Measurements from ENCODE around the gene FBXL5.
A peak's percentile ranks its signal among the peaks of the same experiment; 100 is the strongest.

Gene FBXL5, protein sequence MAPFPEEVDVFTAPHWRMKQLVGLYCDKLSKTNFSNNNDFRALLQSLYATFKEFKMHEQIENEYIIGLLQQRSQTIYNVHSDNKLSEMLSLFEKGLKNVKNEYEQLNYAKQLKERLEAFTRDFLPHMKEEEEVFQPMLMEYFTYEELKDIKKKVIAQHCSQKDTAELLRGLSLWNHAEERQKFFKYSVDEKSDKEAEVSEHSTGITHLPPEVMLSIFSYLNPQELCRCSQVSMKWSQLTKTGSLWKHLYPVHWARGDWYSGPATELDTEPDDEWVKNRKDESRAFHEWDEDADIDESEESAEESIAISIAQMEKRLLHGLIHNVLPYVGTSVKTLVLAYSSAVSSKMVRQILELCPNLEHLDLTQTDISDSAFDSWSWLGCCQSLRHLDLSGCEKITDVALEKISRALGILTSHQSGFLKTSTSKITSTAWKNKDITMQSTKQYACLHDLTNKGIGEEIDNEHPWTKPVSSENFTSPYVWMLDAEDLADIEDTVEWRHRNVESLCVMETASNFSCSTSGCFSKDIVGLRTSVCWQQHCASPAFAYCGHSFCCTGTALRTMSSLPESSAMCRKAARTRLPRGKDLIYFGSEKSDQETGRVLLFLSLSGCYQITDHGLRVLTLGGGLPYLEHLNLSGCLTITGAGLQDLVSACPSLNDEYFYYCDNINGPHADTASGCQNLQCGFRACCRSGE

DNA sequence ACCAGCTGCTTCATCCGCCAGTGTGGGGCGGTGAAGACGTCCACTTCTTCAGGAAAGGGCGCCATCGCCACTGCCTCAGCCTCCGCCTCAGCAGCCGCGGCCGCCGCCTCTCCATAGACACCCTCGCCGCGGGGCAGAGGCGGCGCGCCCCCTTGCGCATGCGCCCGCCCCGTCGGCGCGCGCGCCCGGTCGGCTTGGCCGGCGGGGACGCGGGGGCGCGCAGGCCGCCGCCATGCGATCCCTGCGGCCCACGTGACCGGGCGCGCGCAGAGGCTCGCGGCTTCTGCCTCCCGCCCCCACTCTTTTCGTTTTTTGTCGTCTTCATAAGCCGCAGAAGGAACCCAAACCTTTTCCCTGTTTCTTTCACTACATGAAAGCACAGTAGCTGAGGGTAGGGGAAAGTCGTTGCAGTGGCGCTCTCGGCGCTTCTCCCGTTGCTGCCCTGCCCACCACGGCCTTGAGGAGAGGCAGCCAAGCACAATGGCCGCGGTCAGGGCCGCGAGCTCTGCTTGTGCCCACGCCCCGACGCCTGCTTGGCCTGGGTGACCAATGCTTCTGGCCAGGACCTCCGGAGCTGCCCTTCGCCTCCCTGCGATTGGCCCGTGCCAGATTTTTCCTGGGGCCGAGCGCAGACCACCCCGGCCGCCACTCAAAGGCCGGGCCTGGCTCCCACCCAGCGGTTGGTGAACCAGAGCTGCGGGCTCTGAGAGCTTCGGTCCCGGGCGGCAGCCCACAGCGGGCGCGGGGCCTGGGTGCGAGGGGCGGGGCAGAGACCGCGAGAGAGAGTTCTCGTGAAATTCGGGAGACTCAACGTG lies at the start of gene FBXL5:
TSS of gene FBXL5 (minus strand) at position 135 of the 815 bp plus-strand sequence. CDS start at position 65, 70 bp downstream.
- peak; percentile 89 for DNase-seq

DNA sequence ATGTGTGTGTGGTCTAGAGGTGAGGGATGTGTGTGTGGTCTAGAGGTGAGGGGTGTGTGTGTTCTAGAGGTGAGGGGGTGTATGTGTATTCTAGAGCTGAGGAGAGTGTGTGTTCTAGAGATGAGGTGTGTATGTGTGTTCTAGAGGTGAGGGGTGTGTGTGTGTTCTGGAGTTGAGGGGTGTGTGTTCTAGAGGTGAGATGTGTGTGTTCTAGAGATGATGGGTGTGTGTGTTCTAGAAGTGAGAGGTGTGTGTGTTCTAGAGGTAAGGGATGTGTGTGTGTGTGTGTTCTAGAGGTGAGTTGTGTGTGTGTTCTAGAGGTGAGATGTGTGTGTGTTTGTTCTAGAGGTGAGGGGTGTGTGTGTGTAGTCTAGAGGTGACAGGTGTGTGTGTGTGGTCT lies 49.0 kb upstream of the FBXL5 start:
- DNase-seq: no peak

DNA sequence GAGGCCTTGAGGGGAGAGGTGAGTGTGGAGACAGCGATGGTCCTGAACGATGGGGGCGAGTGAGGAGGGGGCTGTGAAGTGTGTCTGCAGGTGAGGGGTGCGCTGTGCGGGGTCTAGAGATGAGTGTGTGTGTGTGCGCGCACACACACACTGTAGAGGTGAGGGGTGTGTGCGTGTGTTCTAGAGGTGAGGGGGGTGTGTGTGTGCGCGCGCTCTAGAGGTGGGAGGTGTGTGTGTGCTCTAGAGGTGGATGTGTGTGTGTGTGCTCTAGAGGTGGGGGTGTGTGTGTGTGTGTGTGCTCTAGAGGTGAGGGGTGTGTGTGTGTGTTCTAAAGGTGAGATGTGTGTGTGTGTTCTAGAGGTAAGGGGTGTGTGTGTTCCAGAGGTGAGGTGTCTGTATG lies 48.3 kb upstream of the FBXL5 start:
- DNase-seq: no peak

DNA sequence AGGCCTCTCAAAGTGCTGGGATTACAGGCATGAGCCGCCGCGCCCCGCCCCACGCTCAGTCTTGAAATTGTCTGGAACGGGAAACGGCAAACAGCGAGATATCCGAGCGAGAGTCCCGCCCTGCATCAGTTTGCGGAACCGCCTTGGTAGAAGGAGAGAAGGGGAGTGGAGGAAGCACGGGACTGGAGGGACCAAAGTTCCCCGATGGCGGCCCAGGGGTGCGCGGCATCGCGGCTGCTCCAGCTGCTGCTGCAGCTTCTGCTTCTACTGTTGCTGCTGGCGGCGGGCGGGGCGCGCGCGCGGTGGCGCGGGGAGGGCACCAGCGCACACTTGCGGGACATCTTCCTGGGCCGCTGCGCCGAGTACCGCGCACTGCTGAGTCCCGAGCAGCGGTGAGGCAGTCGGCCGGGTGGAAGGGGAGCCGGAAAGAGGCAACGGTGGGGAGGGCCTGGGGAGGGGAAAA lies 47.8 kb upstream of the FBXL5 start, which contains the start of gene BST1:
TSS of gene BST1 (plus strand) at position 125 of the 463 bp plus-strand sequence. CDS start at position 205, 80 bp downstream.
- peak; percentile 78 for DNase-seq

DNA sequence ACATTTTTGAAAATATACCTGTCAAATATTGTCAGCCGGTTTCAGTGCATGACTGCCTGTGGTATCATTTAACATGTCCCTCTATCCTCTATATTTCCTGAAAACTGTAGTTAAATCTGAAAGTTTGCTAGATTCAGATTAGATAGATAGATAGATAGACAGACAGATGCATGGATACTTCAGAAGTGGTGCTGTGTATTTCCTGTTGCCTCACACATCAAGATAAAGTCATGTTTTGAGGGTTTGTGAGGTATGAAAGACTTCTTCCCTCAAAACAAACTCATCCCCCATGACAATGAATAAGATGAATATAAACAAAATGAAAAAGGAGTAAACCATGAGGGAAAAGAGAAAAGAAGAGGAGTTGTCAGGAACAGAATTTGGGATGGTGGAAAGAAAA lies 41.7 kb upstream of the FBXL5 start:
- no peak for DNase-seq

DNA sequence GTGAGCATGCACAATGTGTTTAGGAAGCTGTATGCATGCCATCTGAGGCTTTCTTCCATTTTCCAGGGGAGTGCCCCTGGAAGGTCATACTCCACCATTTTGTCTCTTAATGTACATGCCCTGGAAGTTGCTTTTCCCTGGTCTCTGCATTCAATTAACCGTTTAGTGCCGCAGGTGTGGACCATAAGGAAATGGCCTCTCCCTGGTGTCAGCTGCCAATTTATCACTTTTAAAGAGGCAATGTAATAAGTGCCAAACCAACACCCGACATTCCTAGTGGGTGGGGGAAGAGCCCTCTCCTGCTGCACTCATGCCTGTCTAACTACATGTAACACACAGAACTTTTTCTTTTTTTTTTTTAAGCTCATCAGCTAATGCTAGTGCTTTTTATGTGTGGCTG lies 40.6 kb upstream of the FBXL5 start:
- DNase-seq: no peak

DNA sequence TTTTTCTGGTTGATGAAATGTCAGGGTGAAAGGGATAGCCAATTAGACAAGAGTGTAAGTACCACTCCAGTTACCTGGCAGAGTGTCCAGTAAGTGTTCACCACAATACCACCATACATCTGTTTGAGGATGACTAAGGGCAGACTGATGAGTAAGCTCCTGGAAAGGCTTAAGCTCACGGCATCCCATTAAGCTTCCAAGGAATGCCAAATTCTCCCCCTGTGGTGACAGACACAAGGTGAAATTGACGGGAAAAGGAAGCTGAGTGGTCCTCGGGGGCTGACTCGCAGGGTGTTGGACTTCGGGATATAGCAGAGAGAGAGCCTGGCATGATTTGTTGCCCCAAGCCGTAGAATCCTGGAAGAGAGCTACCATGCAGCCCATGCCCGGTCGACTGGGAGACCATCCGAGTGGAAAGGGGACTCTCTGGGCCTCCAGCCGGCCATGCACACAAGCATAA lies 40.1 kb upstream of the FBXL5 start:
- DNase-seq: no peak

DNA sequence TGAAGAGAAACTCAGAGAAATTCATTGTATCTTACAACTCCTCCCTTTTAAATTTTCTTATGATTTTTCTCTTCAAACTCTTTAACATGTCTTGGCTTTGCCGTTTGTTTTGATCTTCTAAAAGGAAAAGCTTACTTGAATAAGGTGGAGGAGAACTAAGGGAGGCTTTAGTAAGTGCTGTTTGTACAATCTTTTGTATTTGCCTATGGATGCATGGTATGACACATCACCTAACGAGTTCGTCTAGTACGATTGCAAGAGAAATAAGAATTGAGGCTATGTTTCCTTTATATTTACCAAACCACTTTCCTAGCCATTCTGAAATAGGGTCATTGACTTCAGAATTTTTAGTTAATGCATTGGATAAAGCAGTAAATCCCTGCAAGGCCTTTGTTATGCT lies 39.3 kb upstream of the FBXL5 start:
- no peak for DNase-seq

DNA sequence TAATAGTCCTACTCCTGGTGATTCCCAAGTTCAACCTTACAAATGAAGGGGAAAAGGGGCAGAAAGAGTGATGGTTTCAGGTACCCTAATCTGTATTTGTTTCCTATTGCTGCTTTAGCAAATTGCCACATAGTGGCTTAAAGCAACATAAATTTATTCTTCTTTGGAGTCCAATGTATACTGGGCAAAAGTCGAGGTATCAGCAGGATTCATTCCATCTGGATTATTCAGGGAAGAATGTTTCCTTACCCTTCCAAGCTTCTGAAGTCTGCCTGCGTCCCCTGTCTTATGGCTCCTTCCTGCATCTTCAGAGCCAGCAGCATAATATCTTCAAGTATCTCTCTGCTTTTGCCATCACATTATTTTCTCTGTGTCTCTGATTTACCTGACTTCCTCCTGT lies 37.4 kb upstream of the FBXL5 start:
- no peak for DNase-seq

DNA sequence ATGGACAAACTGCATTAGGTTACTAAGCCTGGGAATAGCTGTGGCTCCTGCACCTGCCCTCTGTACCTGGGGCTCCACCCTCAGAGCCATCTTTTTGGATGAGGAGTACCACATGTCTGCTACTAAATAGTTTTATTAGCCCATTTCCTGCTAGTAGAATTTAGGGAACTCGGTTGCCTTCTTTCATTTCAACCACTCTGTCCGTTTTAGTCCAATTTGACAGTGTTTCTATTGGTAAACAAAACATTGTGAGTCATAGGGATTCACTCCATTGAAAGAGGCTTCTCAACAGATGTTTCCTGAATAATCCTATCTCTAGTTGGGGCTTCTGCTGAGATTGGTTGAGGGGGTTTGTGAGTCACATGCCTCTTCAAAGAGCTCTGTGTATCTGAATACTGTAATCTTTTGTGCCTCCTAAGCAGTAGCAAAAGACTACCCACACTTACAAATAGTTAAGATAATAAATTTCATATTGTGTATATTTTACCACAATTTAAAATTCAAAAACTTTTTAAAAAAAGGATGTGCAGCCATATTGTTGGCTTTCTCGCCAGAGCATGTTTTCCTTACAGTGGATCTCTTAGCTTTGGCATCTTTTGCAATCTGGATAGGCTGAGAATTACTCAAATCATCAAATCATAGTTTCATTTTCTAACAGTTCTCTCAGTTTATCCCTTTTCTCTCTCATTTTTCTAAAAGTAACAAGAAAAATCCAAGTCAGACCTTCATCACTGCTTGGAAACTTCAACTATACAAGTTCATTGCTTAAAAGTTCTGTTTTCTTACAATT lies 36.4 kb upstream of the FBXL5 start:
- DNase-seq: no peak

DNA sequence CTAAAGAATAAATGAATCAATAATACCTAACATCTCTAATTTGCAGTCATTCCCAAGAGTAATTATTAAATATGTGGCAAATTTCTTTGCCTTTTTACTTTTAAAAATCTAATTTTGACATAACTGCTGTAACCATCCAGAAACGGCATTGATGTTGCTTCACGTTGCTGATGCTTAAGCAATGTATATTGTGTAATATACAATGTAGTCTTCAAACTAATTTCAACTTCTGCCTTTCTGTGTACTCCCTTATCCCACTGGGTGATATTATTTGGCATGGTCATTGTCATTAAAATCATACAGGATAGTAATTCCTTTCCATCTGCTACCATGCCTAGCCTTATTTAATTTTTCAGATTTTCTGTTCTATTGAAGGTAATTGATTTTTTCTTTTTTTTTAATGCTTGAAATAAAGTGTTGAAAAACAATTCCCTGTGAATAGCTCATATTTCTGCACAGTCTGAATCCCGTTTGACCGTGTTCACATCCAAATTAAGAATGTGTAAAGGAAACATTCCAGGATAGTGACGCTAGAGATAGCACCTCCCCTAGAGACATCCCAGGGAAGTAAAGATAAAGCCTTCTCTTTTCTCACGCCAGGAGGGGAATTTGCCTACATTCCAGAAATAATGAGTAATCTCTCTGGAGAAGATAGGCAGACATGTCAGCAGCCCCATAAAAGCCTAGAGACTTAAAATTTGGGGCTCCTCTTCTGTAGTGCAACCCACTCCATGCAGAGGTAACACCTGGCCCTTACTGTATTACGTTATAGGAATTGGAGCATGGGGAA lies 35.1 kb upstream of the FBXL5 start:
- no peak for DNase-seq

DNA sequence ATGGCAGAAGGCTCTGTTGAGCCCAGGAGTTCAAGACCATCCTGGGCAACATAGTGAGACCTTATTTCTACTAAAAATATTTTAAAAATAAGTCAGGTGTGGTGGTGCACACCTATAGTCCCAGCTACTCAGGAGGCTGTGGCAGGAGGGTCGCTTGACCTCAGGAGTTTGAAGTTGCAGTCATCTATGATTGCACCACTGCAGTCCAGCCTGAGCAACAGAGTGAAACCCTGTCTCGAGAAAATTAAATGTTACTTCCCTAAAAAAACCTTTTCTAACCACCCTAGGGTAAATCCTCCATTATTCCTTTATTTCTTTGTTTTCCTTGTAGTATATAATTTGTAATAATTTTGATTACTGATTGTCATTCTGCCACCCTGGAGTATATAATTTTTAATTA lies 34.4 kb upstream of the FBXL5 start:
- DNase-seq: no peak

DNA sequence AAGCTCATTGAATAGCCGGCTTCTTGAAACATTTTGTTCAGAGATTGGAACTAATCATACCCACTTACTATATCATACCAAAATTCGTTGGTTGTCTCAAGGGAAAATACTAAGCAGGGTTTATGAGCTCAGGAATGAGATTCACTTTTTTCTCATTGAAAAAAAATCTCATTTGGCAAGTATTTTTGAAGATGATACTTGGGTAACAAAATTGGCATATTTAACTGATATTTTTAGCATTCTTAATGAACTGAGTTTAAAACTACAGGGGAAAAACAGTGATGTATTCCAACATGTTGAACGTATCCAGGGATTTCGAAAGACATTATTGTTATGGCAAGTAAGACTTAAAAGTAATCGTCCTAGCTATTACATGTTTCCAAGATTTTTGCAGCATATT lies 32.9 kb upstream of the FBXL5 start:
- no peak for DNase-seq

DNA sequence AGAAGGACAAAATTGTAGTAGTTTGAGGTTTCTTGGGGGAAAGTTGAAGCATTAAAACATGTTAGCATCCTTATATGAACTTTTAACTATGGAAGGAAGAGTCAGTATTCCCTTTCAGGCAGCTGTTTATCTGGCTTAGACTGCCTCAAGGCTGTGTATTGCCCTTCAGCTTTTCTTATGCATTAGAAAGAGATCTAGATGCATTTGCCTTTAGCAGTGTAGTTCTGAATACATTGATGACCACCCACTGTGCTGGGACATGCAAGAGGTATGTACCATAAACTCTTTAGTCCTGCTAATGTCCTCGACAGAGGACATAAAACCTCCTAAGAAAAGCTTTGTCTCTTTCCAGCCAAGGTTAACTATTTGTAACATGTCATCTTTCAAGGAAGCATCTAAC lies 29.3 kb upstream of the FBXL5 start:
- no peak for DNase-seq

DNA sequence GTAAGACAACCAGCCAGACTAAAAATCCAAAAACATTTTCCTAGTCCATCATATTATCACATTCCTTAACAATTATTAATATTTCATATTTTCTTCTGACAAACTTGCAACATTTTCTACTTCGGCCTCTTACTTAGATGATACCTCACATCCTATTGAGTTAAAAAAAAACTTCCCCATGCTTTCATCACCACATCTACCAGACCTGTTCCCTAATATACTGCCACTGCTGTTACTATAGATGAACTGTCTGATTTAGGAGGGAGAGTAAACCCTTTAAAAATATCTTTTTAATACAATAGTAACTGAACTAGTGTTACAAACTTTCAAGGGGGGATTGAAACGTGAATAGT lies 28.0 kb upstream of the FBXL5 start:
- no peak for DNase-seq

DNA sequence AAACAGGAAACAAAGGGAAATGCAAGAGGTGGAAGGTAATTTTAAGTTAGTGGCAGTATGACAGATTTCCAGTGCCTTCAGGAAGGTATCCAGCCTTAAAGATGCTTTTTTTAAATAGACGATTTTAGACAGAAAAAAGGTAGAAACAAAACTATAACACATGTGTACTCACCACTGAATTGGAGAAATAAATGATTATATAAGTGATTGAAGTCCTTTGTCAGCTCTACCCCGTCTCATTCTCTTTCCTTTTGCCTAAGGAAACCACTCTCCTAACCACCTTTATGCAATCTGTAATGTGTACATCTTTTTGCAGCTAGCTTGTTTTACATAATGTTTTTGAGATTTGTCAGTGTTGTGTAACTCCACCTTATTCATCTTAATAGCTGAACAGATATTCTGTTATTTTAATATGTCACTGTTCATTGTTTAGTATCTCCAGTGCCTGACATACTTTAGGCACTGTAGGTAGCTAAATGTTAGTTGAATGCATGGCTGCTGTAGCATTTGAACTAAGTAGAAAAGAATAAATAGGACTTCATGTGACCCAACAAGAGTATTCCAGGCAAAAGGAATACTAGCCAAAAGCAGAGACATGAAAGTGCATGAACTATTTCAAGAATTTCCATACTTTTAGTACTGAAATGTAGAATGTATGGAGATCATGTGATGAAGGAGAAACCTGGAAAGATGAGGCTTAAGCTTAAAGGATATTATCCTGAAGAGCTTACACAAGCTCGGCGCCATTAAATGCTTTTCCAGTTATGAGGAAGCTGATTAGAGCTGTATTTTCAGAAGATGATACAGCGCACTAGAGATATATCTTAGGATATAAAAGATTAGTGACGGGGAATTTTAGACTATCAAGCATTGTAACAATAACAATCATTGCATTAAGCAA lies 27.3 kb upstream of the FBXL5 start:
- no peak for DNase-seq

DNA sequence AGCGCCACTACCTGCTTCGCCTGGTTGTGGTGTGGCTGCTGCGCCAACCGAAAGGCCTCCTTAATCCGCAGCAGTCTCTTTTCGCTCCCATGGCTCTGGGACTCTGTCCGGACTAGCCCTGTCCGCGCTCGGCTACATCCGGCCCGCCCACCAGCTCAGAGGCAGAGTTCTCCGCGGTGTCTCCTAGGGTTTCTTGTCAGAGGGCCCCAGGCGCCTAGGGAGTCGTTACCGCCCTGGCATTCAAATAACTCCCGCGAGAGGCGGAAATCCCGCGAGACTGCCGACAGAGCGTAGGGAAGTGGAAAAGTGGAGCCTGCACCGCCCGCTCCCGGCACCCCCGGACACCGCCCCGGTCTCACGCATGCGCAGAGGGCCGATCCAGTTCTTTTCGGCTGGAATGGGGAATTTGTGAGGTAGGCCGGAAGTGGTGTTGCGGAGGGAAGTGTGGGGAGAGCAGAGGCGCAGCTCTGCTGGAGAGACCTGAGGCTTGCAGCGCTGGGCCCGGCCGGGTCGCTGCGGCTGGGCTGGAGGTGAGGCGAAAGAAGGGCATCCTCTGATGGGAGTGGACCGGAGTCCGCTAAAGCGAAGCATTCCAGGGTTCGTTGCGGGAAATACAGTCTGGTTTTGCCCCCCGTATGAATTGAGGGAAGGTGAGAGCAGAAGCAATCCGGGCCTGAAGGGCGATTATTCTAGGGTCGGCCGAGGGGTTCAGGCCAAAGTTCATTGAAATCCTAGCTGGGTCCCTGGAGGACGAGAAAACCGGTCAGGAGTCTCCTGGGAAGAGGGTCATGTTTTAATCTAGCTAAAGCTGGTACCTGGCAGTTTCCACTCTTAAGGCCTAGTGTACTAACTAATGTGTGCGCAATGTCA lies 26.4 kb upstream of the FBXL5 start, which contains the start of gene FAM200B:
TSS of gene FAM200B (plus strand) at position 456 of the 870 bp plus-strand sequence. CDS start 5,151 bp downstream, outside the sequence.
- DNase-seq: peak; percentile 99

DNA sequence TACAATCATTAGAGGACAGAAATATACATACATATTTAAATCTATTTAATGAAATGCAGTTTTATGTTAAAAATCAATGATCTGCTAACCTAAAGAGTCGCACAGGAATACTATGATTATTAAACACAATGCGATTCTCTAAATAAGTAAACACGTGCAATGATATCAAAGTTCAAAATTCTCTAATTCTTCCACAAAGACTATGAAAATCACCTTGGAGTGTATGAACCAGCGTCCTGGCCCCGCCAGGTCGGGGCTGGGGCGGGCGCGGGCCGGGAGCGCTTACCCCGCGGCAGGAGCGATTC lies 25.9 kb upstream of the FBXL5 start:
- no peak for DNase-seq

DNA sequence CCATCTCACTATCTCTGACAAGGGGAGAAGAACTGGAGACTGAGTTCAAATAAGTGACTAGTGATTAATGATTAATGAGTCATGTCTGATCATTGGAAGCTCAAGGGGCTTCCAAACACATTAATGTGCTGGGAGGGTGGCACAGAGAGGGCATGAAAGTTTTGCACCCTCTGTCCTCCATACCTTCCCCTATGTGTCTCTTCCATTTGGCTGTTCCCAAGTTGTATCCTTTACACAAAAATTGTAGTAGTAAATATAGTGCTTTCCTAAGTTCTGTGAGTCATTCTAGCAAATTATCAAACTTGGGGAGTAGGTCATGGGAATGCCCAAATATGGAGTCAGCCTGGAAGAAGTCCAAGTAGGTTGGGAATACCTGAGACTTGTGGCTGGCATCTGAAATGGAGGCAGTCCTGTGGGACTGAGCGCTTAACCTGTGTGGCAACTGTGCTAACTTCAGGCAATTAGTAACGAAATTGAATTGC lies 22.4 kb upstream of the FBXL5 start:
- no peak for DNase-seq

Measured in right hindlimb (tissue), 1 donor.